Esophagus squamous epithelium (tissue), 4 donors: ENCODE data around the gene TLE1.

Experiments used
- POLR2A ChIP-seq, 4 donors: fragments of 450-650 bp; IDR thresholded peaks; one replicate each; pipeline ENCODE4 v1.6.1; 2017; ENCODE audit warnings: antibody characterized with exemption in 4 of 4, mild to moderate bottlenecking in 4 of 4, moderate library complexity in 3 of 4
- TF ChIP-seq, protein P1 (sequence below), 6 experiments: fragments of 450-650 bp in 4 of 6; fragments of 200-600 bp in 2 of 6; sonication (generic) in 2 of 6; IDR thresholded peaks; one replicate each; pipeline ENCODE4 v1.5.1; 2016 to 2019; ENCODE audit warnings: antibody characterized with exemption in 6 of 6, mild to moderate bottlenecking in 4 of 6, moderate library complexity in 4 of 6

DNA sequence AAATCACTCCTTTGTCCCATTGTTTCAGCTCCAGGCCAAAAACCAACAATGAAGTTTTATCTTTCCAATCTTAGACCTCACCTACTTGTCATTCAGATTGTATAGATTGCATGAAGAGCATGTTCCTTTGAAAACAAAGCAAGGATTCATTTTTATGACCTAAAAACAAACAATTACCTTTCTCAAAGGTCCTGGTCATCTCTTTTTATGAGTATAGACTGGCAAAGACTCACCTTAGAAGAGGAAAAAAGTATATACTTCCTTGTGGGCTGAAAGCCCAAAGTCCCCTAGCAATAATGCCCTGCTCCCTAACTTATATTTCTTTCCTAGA, 28.4 kb upstream of the TLE1 start:
- TF ChIP-seq, protein P1, sequence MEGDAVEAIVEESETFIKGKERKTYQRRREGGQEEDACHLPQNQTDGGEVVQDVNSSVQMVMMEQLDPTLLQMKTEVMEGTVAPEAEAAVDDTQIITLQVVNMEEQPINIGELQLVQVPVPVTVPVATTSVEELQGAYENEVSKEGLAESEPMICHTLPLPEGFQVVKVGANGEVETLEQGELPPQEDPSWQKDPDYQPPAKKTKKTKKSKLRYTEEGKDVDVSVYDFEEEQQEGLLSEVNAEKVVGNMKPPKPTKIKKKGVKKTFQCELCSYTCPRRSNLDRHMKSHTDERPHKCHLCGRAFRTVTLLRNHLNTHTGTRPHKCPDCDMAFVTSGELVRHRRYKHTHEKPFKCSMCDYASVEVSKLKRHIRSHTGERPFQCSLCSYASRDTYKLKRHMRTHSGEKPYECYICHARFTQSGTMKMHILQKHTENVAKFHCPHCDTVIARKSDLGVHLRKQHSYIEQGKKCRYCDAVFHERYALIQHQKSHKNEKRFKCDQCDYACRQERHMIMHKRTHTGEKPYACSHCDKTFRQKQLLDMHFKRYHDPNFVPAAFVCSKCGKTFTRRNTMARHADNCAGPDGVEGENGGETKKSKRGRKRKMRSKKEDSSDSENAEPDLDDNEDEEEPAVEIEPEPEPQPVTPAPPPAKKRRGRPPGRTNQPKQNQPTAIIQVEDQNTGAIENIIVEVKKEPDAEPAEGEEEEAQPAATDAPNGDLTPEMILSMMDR (IDR thresholded peaks at IDR 0.05), result no peak
- TF ChIP-seq POLR2A (IDR thresholded peaks at IDR 0.05), result no peak
